WTC11 (cell line): ENCODE results near the gene BBLN. TPM values are rescaled to one million over a fixed set of nuclear protein-coding genes. Genes with fewer than 3 reads are reported as not detected.
A peak's percentile ranks its signal among the peaks of the same experiment; 100 is the strongest.

Experiments
- ATAC-seq: fragments of 200-7000 bp; cut with Tn5 transposase; 2 replicates; pipeline ENCODE4 v1.10.0; 2021; ENCODE audit warnings: mild to moderate bottlenecking, moderate library complexity
- CTCF ChIA-PET: fragments of 300-600 bp; sonication (Branson Sonifier 250); formaldehyde crosslinking; loops from one replicate; lab custom pipeline; 2021; ENCODE audit warnings: antibody characterized with exemption; lab: Charles Lee
- POLR2A ChIA-PET: fragments of 350-600 bp; sonication (Branson Sonifier 250); formaldehyde crosslinking; loops from one replicate; lab custom pipeline; 2021; ENCODE audit warnings: antibody characterized with exemption; lab: Charles Lee
- DNase-seq: peaks from one replicate; pipeline ENCODE4 v3.0.0; 2021; ENCODE audit warnings: low spot score
- H3K27ac Mint-ChIP-seq: 2 replicates; pipeline ENCODE4 v1.8.0; 2021; ENCODE audit warnings: mixed read lengths
- H3K27me3 Mint-ChIP-seq: 2 replicates; pipeline ENCODE4 v1.8.0; 2021; ENCODE audit warnings: low read depth, mild to moderate bottlenecking, moderate library complexity, mixed read lengths
- H3K36me3 Mint-ChIP-seq: 2 replicates; pipeline ENCODE4 v1.8.0; 2021; ENCODE audit warnings: mixed read lengths
- H3K4me1 Mint-ChIP-seq: 2 replicates; pipeline ENCODE4 v1.8.0; 2022; ENCODE audit warnings: mixed read lengths
- H3K4me3 Mint-ChIP-seq: 2 replicates; pipeline ENCODE4 v1.8.0; 2021; ENCODE audit warnings: mild to moderate bottlenecking, moderate library complexity, mixed read lengths
- H3K9me3 Mint-ChIP-seq: 2 replicates; pipeline ENCODE4 v1.8.0; 2021; ENCODE audit warnings: mixed read lengths
- ATF2 ChIP-seq: sonication (generic); formaldehyde crosslinking; IDR thresholded peaks from 2 replicates; pipeline ENCODE4 v1.8.1; 2022; ENCODE audit warnings: low read depth, missing genetic modification reagents, borderline replicate concordance
- CBFB ChIP-seq: sonication (generic); formaldehyde crosslinking; IDR thresholded peaks from 2 replicates; pipeline ENCODE4 v1.8.1; 2022; ENCODE audit warnings: mild to moderate bottlenecking, low read depth, missing genetic modification reagents
- CREM ChIP-seq: sonication (generic); formaldehyde crosslinking; IDR thresholded peaks from 2 replicates; pipeline ENCODE4 v1.8.1; 2022; ENCODE audit warnings: mild to moderate bottlenecking, missing genetic modification reagents, moderate library complexity
- ELF4 ChIP-seq: sonication (generic); formaldehyde crosslinking; IDR thresholded peaks from 2 replicates; pipeline ENCODE4 v1.8.1; 2022; ENCODE audit warnings: low read depth, mild to moderate bottlenecking, moderate library complexity, missing genetic modification reagents
- ETV6 ChIP-seq: sonication (generic); formaldehyde crosslinking; IDR thresholded peaks from 2 replicates; pipeline ENCODE4 v1.8.1; 2022; ENCODE audit warnings: mild to moderate bottlenecking, missing genetic modification reagents
- GRHL2 ChIP-seq: fragments of 250-450 bp; sonication (Bioruptor Pico); IDR thresholded peaks from 2 replicates; pipeline ENCODE4 v1.8.0; 2022; ENCODE audit warnings: mild to moderate bottlenecking, moderate library complexity; ENCODE audit not compliant: insufficient replicate concordance, severe bottlenecking
- HMGA2 ChIP-seq: fragments of 250-450 bp; sonication (Bioruptor Pico); IDR thresholded peaks from 2 replicates; pipeline ENCODE4 v1.4.0; 2021; ENCODE audit warnings: mild to moderate bottlenecking, moderate library complexity
- JAZF1 ChIP-seq: fragments of 250-450 bp; sonication (Bioruptor Pico); IDR thresholded peaks from 2 replicates; pipeline ENCODE4 v1.9.0; 2021; ENCODE audit warnings: moderate library complexity, mild to moderate bottlenecking, inconsistent platforms
- KAT7 ChIP-seq: sonication (generic); formaldehyde crosslinking; IDR thresholded peaks from 2 replicates; pipeline ENCODE4 v1.8.1; 2023; ENCODE audit warnings: missing genetic modification reagents, mild to moderate bottlenecking, borderline replicate concordance
- NR2C2 ChIP-seq: sonication (generic); formaldehyde crosslinking; IDR thresholded peaks from 2 replicates; pipeline ENCODE4 v1.8.0; 2022; ENCODE audit warnings: mild to moderate bottlenecking, missing genetic modification reagents
- NR3C1 ChIP-seq: sonication (generic); formaldehyde crosslinking; conservative IDR thresholded peaks from 2 replicates; pipeline ENCODE4 v1.8.1; 2023; ENCODE audit warnings: low read depth, mild to moderate bottlenecking, missing genetic modification reagents
- RORB ChIP-seq: fragments of 250-450 bp; sonication (Bioruptor Pico); IDR thresholded peaks from 2 replicates; pipeline ENCODE4 v1.9.0; 2021; ENCODE audit warnings: mild to moderate bottlenecking
- SMAD3 ChIP-seq: sonication (generic); formaldehyde crosslinking; IDR thresholded peaks from 2 replicates; pipeline ENCODE4 v1.8.0; 2022; ENCODE audit warnings: missing genetic modification reagents, mild to moderate bottlenecking, borderline replicate concordance
- TCF7 ChIP-seq: sonication (generic); formaldehyde crosslinking; IDR thresholded peaks from 2 replicates; pipeline ENCODE4 v1.8.0; 2022; ENCODE audit warnings: mild to moderate bottlenecking, low read depth, missing genetic modification reagents, moderate library complexity
- TEAD1 ChIP-seq: sonication (generic); formaldehyde crosslinking; IDR thresholded peaks from 2 replicates; pipeline ENCODE4 v1.8.0; 2022; ENCODE audit warnings: mild to moderate bottlenecking, missing genetic modification reagents
- ZNF232 ChIP-seq: sonication (generic); formaldehyde crosslinking; IDR thresholded peaks from 2 replicates; pipeline ENCODE4 v1.8.0; 2022; ENCODE audit warnings: mild to moderate bottlenecking, missing genetic modification reagents
- ZNF416 ChIP-seq: fragments of 250-450 bp; sonication (Bioruptor Pico); IDR thresholded peaks from 2 replicates; pipeline ENCODE4 v1.9.0; 2021; ENCODE audit warnings: mild to moderate bottlenecking, inconsistent platforms
- total RNA-seq: library from RNA; stranded (reverse); gene quantifications from 3 replicates; pipeline ENCODE4 v1.2.3, GENCODE V29; 2021
- TF ChIP-seq, protein P1 (sequence below): sonication (generic); formaldehyde crosslinking; IDR thresholded peaks from 2 replicates; pipeline ENCODE4 v1.8.1; 2023; ENCODE audit warnings: mild to moderate bottlenecking, missing genetic modification reagents, moderate library complexity
- TF ChIP-seq, protein P2 (sequence below): sonication (generic); formaldehyde crosslinking; IDR thresholded peaks from 2 replicates; pipeline ENCODE4 v1.8.0; 2022; ENCODE audit warnings: mild to moderate bottlenecking, missing genetic modification reagents
- TF ChIP-seq, protein P3 (sequence below): fragments of 200-600 bp; IDR thresholded peaks from 2 replicates; pipeline ENCODE4 v1.8.0; 2022; ENCODE audit warnings: antibody characterized with exemption
- TF ChIP-seq, protein P4 (sequence below): fragments of 250-450 bp; sonication (Bioruptor Pico); IDR thresholded peaks from 2 replicates; pipeline ENCODE4 v1.9.0; 2021; ENCODE audit warnings: mild to moderate bottlenecking, borderline replicate concordance
- TF ChIP-seq, protein P5 (sequence below): sonication (generic); formaldehyde crosslinking; IDR thresholded peaks from 2 replicates; pipeline ENCODE4 v1.8.1; 2023; ENCODE audit warnings: mild to moderate bottlenecking, missing genetic modification reagents, moderate library complexity
- TF ChIP-seq, protein P6 (sequence below): sonication (generic); formaldehyde crosslinking; IDR thresholded peaks from 2 replicates; pipeline ENCODE4 v1.8.0; 2022; ENCODE audit warnings: mild to moderate bottlenecking, missing genetic modification reagents

The BBLN gene
- total RNA-seq, 1 experiment from 2014 or later: 77.1 TPM

DNA sequence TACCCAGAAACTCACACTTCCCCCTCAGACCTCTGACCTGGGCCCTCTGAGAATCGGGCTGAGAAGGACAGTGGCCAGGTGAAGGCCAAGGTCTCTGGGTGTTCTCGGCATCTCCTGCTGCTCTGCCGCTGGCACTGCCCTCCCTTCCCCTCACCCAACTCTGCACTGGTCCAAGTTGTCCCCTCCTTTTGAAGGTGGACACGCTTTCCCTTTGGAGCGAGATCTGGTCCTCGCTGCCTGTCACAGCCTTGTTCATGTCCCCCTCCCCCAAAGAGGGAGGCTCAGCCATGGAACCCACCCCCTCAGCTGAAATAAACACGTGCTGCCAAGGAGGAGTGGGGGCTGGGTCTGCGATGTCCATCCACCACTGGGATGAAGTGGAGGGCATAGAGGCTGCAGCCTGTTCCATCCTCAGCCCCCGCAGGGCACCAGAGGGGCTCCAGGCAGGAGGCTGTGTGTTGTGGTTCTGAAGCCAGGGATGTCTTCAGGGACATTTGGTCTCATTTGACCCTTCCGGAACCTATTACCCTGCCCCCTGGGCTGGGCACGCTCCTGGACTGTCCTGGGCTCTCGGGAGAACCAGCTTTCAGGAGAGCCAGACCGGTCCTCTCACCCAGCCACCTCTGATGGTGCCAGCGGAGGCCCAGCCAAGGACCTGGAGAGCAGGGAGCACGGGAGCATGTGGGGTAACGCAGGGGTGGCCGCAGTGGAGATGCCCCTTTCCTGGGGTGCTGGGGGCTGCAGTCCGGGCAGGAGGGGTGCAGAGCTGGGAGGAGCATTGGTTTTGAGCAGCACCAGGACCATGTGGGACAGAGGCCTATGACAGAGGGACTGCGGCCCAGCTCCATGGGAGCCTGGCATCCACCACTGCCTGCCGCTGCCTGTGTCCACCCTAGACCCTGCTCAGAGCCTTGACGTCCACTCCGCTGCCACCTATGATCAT, 15.6 kb upstream of the BBLN start:
- Mint-ChIP-seq H3K27me3 (no peaks in the 10 kb centered on the region), H3K36me3 (no peaks in the 10 kb centered on the region), H3K27ac (no peak overlapping the region), H3K4me3 (no peak overlapping the region), H3K9me3 (no peaks in the 10 kb centered on the region), H3K4me1 (no peaks in the 10 kb centered on the region)
- POLR2A ChIA-PET: no interaction called here
- CTCF ChIA-PET: interaction anchor here (3.3 kb wide), 1 partner anchor 27 kb away, joined by 27 read pairs; no protein-coding TSS in a partner anchor
- no peak for DNase-seq
- TF ChIP-seq, protein P1, sequence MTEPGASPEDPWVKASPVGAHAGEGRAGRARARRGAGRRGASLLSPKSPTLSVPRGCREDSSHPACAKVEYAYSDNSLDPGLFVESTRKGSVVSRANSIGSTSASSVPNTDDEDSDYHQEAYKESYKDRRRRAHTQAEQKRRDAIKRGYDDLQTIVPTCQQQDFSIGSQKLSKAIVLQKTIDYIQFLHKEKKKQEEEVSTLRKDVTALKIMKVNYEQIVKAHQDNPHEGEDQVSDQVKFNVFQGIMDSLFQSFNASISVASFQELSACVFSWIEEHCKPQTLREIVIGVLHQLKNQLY (CRISPR knock-in tag): no peak
- TF ChIP-seq GRHL2 (no peak), ATF2 (CRISPR knock-in tag) (no peak), CREM (no peak), ZNF232 (CRISPR knock-in tag) (no peak), CBFB (CRISPR knock-in tag) (no peak), NR2C2 (no peak), ELF4 (CRISPR knock-in tag) (no peak), ETV6 (no peak), NR3C1 (CRISPR knock-in tag) (no peak), TEAD1 (CRISPR knock-in tag) (no peak), ZNF416 (CRISPR knock-in tag) (no peak)
- TF ChIP-seq, protein P2, sequence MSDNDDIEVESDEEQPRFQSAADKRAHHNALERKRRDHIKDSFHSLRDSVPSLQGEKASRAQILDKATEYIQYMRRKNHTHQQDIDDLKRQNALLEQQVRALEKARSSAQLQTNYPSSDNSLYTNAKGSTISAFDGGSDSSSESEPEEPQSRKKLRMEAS (CRISPR knock-in tag): no peak
- TF ChIP-seq, protein P3, sequence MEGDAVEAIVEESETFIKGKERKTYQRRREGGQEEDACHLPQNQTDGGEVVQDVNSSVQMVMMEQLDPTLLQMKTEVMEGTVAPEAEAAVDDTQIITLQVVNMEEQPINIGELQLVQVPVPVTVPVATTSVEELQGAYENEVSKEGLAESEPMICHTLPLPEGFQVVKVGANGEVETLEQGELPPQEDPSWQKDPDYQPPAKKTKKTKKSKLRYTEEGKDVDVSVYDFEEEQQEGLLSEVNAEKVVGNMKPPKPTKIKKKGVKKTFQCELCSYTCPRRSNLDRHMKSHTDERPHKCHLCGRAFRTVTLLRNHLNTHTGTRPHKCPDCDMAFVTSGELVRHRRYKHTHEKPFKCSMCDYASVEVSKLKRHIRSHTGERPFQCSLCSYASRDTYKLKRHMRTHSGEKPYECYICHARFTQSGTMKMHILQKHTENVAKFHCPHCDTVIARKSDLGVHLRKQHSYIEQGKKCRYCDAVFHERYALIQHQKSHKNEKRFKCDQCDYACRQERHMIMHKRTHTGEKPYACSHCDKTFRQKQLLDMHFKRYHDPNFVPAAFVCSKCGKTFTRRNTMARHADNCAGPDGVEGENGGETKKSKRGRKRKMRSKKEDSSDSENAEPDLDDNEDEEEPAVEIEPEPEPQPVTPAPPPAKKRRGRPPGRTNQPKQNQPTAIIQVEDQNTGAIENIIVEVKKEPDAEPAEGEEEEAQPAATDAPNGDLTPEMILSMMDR: no peak
- no peak for ATAC-seq

- ATAC-seq (no peak), DNase-seq (no peak)
- Mint-ChIP-seq H3K27me3 (no peaks in the 10 kb centered on the region), H3K4me1 (peaks cover 6% of the 10 kb centered on the region), H3K36me3 (no peaks in the 10 kb centered on the region), H3K9me3 (no peaks in the 10 kb centered on the region), H3K27ac (0 out of 2 replicates have a peak overlapping the region, but pooled peaks have one; percentile 65), H3K4me3 (no peak overlapping the region)
- POLR2A ChIA-PET: no interaction called here
- CTCF ChIA-PET: interaction anchor here (0.7 to 3.3 kb wide), 3 partner anchors 14 to 28 kb away, joined by 3 to 27 read pairs (median 10); partner anchors contain the start of gene BBLN
- TF ChIP-seq SMAD3 (CRISPR knock-in tag) (no peak), KAT7 (CRISPR knock-in tag) (no peak), HMGA2 (no peak), RORB (CRISPR knock-in tag) (no peak), ELF4 (CRISPR knock-in tag) (no peak), TCF7 (CRISPR knock-in tag) (no peak), JAZF1 (no peak), NR3C1 (CRISPR knock-in tag) (no peak)
- TF ChIP-seq, protein P4, sequence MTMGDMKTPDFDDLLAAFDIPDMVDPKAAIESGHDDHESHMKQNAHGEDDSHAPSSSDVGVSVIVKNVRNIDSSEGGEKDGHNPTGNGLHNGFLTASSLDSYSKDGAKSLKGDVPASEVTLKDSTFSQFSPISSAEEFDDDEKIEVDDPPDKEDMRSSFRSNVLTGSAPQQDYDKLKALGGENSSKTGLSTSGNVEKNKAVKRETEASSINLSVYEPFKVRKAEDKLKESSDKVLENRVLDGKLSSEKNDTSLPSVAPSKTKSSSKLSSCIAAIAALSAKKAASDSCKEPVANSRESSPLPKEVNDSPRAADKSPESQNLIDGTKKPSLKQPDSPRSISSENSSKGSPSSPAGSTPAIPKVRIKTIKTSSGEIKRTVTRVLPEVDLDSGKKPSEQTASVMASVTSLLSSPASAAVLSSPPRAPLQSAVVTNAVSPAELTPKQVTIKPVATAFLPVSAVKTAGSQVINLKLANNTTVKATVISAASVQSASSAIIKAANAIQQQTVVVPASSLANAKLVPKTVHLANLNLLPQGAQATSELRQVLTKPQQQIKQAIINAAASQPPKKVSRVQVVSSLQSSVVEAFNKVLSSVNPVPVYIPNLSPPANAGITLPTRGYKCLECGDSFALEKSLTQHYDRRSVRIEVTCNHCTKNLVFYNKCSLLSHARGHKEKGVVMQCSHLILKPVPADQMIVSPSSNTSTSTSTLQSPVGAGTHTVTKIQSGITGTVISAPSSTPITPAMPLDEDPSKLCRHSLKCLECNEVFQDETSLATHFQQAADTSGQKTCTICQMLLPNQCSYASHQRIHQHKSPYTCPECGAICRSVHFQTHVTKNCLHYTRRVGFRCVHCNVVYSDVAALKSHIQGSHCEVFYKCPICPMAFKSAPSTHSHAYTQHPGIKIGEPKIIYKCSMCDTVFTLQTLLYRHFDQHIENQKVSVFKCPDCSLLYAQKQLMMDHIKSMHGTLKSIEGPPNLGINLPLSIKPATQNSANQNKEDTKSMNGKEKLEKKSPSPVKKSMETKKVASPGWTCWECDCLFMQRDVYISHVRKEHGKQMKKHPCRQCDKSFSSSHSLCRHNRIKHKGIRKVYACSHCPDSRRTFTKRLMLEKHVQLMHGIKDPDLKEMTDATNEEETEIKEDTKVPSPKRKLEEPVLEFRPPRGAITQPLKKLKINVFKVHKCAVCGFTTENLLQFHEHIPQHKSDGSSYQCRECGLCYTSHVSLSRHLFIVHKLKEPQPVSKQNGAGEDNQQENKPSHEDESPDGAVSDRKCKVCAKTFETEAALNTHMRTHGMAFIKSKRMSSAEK (CRISPR knock-in tag): no peak
- TF ChIP-seq, protein P5, sequence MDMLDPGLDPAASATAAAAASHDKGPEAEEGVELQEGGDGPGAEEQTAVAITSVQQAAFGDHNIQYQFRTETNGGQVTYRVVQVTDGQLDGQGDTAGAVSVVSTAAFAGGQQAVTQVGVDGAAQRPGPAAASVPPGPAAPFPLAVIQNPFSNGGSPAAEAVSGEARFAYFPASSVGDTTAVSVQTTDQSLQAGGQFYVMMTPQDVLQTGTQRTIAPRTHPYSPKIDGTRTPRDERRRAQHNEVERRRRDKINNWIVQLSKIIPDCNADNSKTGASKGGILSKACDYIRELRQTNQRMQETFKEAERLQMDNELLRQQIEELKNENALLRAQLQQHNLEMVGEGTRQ: no peak
- TF ChIP-seq, protein P6, sequence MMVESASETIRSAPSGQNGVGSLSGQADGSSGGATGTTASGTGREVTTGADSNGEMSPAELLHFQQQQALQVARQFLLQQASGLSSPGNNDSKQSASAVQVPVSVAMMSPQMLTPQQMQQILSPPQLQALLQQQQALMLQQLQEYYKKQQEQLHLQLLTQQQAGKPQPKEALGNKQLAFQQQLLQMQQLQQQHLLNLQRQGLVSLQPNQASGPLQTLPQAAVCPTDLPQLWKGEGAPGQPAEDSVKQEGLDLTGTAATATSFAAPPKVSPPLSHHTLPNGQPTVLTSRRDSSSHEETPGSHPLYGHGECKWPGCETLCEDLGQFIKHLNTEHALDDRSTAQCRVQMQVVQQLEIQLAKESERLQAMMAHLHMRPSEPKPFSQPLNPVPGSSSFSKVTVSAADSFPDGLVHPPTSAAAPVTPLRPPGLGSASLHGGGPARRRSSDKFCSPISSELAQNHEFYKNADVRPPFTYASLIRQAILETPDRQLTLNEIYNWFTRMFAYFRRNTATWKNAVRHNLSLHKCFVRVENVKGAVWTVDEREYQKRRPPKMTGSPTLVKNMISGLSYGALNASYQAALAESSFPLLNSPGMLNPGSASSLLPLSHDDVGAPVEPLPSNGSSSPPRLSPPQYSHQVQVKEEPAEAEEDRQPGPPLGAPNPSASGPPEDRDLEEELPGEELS (CRISPR knock-in tag): no peak
Observed at GRCh38 chr9:128145536-128145935, 14.5 kb upstream of the BBLN start.
